PC-3 (cell line): ENCODE data around the gene HOXA10. TPM values are rescaled to one million over a fixed set of nuclear protein-coding genes. Genes with fewer than 3 reads are reported as not detected.

Experiments
- ATAC-seq: fragments of 200-7000 bp; cut with Tn5 transposase; 2 replicates; pipeline ENCODE4 v1.9.1; 2020; ENCODE audit warnings: mild to moderate bottlenecking, moderate library complexity
- BruUV-seq: library from RNA; stranded (reverse); fragments of 400-500 nt; replicated peaks from 2 replicates; lab custom pipeline; 2021; lab: Mats Ljungman, UMichigan
- CTCF ChIA-PET: fragments of 300-600 bp; sonication (Branson Sonifier 250); formaldehyde crosslinking; loops from one replicate; lab custom pipeline; 2022; ENCODE audit warnings: antibody characterized with exemption; lab: Charles Lee
- POLR2A ChIA-PET: fragments of 300-600 bp; sonication (Branson Sonifier 250); formaldehyde crosslinking; loops from one replicate; lab custom pipeline; 2022; ENCODE audit warnings: antibody characterized with exemption; ENCODE audit not compliant: unreplicated experiment; lab: Charles Lee
- DNase-seq: peaks from one replicate; pipeline ENCODE4 v3.0.0-alpha.2; 2015
- H2AFZ ChIP-seq: fragments of 300-600 bp; sonication (generic); 2 replicates; pipeline ENCODE4 v1.6.0; 2016; ENCODE audit warnings: antibody characterized with exemption, low read length
- H3F3A ChIP-seq: fragments of 300-600 bp; sonication (generic); one replicate; pipeline ENCODE4 v1.6.0; 2017; ENCODE audit warnings: antibody characterized with exemption, low read length, control low read depth, mild to moderate bottlenecking; ENCODE audit not compliant: unreplicated experiment
- H3K27ac ChIP-seq: fragments of 300-600 bp; sonication (generic); 2 replicates; pipeline ENCODE4 v1.5.1; 2016; ENCODE audit warnings: mild to moderate bottlenecking, low read length
- H3K27me3 ChIP-seq: fragments of 300-600 bp; sonication (generic); 2 replicates; pipeline ENCODE4 v1.6.1; 2016; ENCODE audit warnings: low read length, mixed read lengths
- H3K36me3 ChIP-seq: fragments of 300-600 bp; sonication (generic); 2 replicates; pipeline ENCODE4 v1.6.1; 2016; ENCODE audit warnings: low read depth, mixed run types, low read length, mixed read lengths
- H3K4me1 ChIP-seq: fragments of 300-600 bp; sonication (generic); 2 replicates; pipeline ENCODE4 v1.5.1; 2016; ENCODE audit warnings: low read length; ENCODE audit not compliant: insufficient read depth
- H3K4me2 ChIP-seq: fragments of 300-600 bp; sonication (generic); 2 replicates; pipeline ENCODE4 v1.6.0; 2016; ENCODE audit warnings: low read length
- H3K4me3 ChIP-seq: fragments of 300-600 bp; sonication (generic); 2 replicates; pipeline ENCODE4 v1.5.1; 2016; ENCODE audit warnings: mild to moderate bottlenecking, low read length, mixed read lengths
- H3K79me2 ChIP-seq: fragments of 300-600 bp; sonication (generic); 2 replicates; pipeline ENCODE4 v1.6.1; 2017; ENCODE audit warnings: low read length, mixed read lengths
- H3K9ac ChIP-seq: fragments of 300-600 bp; sonication (generic); 2 replicates; pipeline ENCODE4 v1.6.0; 2016; ENCODE audit warnings: mild to moderate bottlenecking, low read length
- H3K9me2 ChIP-seq: fragments of 300-600 bp; sonication (generic); replicated peaks from 2 replicates; pipeline ENCODE4 v1.6.1; 2016; ENCODE audit warnings: mixed run types, low read length, mixed read lengths
- H3K9me3 ChIP-seq: fragments of 300-600 bp; sonication (generic); 2 replicates; pipeline ENCODE4 v1.6.1; 2016; ENCODE audit warnings: low read length, mixed read lengths
- H4K20me1 ChIP-seq: fragments of 300-600 bp; sonication (generic); 2 replicates; pipeline ENCODE4 v1.6.1; 2016; ENCODE audit warnings: low read length, mixed read lengths
- EZH2 ChIP-seq: fragments of 300-600 bp; sonication (generic); IDR thresholded peaks from one replicate; pipeline ENCODE4 v1.6.1; 2017; ENCODE audit warnings: antibody characterized with exemption, mild to moderate bottlenecking, low read length; ENCODE audit not compliant: unreplicated experiment
- EZH2phosphoT487 ChIP-seq: fragments of 300-600 bp; sonication (generic); IDR thresholded peaks from 2 replicates; pipeline ENCODE4 v1.6.1; 2018; ENCODE audit warnings: mild to moderate bottlenecking, antibody characterized with exemption, low read length, borderline replicate concordance
- intact Hi-C: fragments of 100-400 bp; cut with micrococcal nuclease; formaldehyde crosslinking; loops from 2 replicates; pipeline ENCODE4 v1.9.0; 2023
- total RNA-seq: library from RNA; depleted of rRNA; stranded (reverse); fragments of >200 nt; gene quantifications from 2 replicates; pipeline ENCODE4 v1.2.3, GENCODE V29; 2014
- TF ChIP-seq, protein P1 (sequence below): fragments of 300-600 bp; sonication (generic); conservative IDR thresholded peaks from 2 replicates; pipeline ENCODE4 v1.5.1; 2017; ENCODE audit warnings: antibody characterized with exemption, low read depth, mild to moderate bottlenecking, low read length

Gene HOXA10
- total RNA-seq, 1 experiment from 2014 or later = 46.1 TPM

DNA sequence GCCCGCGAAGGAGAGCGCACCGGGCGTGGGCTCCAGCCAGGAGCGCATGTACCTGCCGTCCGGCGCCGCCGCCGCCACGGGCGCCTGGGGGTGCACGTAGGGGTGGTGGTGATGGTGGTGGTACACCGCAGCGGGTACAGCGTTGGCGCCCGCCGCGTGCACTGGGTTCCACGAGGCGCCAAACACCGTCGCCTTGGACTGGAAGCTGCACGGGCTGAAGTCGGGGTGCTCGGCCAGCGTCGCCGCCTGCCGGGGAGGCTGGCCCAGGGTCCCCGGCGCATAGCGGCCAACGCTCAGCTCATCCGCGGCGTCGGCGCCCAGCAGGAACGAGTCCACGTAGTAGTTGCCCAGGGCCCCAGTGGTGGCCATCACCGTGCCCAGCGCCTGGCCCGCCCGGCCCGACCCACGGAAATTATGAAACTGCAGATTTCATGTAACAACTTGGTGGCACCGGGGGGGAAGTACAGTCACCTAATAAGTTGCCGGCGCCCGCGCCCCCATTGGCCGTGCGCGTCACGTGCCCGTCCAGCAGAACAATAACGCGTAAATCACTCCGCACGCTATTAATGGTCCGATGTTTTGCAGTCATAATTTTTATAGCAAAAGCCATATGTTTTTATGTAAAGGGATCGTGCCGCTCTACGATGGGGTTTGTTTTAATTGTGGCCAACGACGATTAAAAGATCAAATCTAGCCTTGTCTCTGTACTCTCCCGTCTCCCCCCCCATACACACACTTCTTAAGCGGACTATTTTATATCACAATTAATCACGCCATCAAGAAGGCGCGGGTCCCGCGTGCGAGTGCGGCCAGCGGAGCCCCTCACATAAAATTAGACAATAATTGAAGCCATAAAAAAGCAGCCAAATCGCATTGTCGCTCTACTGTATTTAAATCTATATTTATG, 8.8 kb downstream of the HOXA10 start, which contains the start of gene HOXA9:
HOXA9 (minus strand) TSS at position 449 of the 907 bp plus-strand sequence; CDS start at position 369, 80 bp downstream.
- Histone ChIP-seq H3K27me3 (no peaks in the 10 kb centered on the region), H3K79me2 (peaks cover 89% of the 10 kb centered on the region), H3K4me2 (peak within 1 kb of the TSS; percentile 93), H3K9ac (peak within 1 kb of the TSS; percentile 90), H3K4me1 (peaks cover 12% of the 10 kb centered on the region), H2AFZ (peak within 1 kb of the TSS; percentile 65), H3K36me3 (peaks cover 23% of the 10 kb centered on the region), H3K9me3 (no peaks in the 10 kb centered on the region), H4K20me1 (peaks cover 20% of the 10 kb centered on the region), H3F3A (peaks cover 5% of the 10 kb centered on the region), H3K4me3 (peak within 1 kb of the TSS; percentile 84), H3K9me2 (no peaks in the 10 kb centered on the region), H3K27ac (peak within 1 kb of the TSS; percentile 97)
- ChIA-PET POLR2A (interaction anchor here (0.6 to 1.2 kb wide), 8 partner anchors 10 to 756 kb away, joined by 3 to 5 read pairs (median 3); no protein-coding TSS in a partner anchor), CTCF (no interaction called here)
- no peak for TF ChIP-seq EZH2
- peak; percentile 38; the same call in 1 of the 2 replicates for TF ChIP-seq EZH2phosphoT487
- no TSS peak for BruUV-seq
- peak; percentile 94 for DNase-seq
- ATAC-seq = peak; percentile 4
- intact Hi-C loops = loop anchor here (1.0 to 5.0 kb wide), 5 partner anchors 10 to 1008 kb away; partner anchors contain the start of genes CBX3, HNRNPA2B1 and HOXA13

DNA sequence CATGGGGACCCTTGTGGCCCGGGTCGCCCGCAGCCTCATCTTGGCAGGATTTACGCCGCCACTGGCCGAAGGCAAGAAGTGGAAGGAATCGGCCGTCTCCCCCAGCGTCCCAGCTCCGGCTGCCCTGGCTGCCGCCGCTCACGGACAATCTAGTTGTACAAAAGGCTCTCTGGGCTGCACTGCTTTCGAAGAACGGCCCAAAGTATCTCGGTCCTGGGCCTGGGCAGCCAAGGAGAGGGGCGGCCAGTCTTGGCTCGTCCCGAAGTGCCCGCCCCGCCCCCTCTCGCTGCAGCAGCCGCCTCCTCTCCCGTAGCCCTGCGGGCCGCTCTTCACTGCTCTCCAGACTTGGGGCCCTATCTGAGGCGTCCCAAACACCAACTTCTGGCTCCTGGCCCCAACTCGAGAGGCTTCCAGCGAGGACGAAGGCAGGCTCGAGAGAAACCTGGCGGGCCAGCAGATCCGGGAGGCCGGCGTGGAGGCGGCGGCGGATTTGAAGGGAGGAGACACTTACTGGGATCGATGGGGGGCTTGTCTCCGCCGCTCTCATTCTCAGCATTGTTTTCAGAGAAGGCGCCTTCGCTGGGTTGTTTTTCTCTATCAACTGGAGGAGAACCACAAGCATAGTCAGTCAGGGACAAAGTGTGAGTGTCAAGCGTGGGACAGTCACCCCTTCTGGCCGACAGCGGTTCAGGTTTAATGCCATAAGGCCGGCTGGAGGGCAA, 9.6 kb downstream of the HOXA10 start:
- no peak for ATAC-seq
- Histone ChIP-seq H3K4me3 (peak overlapping the region; percentile 84), H3K4me1 (peaks cover 20% of the 10 kb centered on the region), H3F3A (peaks cover 5% of the 10 kb centered on the region), H3K9ac (peak overlapping the region; percentile 90), H3K27ac (peak overlapping the region; percentile 97), H4K20me1 (peaks cover 20% of the 10 kb centered on the region), H3K36me3 (peaks cover 23% of the 10 kb centered on the region), H3K9me3 (no peaks in the 10 kb centered on the region), H3K79me2 (peaks cover 83% of the 10 kb centered on the region), H2AFZ (no peak overlapping the region), H3K9me2 (no peaks in the 10 kb centered on the region), H3K27me3 (no peaks in the 10 kb centered on the region), H3K4me2 (peak overlapping the region; percentile 93)
- ChIA-PET CTCF (no interaction called here), POLR2A (no interaction called here)
- intact Hi-C loops = loop anchor here (1.0 to 5.0 kb wide), 9 partner anchors 11 to 1272 kb away; partner anchors contain the start of genes CBX3, HNRNPA2B1 and HOXA13
- no TSS peak for BruUV-seq
- peak; percentile 39 for DNase-seq
- no peak for TF ChIP-seq EZH2
- TF ChIP-seq, protein P1, sequence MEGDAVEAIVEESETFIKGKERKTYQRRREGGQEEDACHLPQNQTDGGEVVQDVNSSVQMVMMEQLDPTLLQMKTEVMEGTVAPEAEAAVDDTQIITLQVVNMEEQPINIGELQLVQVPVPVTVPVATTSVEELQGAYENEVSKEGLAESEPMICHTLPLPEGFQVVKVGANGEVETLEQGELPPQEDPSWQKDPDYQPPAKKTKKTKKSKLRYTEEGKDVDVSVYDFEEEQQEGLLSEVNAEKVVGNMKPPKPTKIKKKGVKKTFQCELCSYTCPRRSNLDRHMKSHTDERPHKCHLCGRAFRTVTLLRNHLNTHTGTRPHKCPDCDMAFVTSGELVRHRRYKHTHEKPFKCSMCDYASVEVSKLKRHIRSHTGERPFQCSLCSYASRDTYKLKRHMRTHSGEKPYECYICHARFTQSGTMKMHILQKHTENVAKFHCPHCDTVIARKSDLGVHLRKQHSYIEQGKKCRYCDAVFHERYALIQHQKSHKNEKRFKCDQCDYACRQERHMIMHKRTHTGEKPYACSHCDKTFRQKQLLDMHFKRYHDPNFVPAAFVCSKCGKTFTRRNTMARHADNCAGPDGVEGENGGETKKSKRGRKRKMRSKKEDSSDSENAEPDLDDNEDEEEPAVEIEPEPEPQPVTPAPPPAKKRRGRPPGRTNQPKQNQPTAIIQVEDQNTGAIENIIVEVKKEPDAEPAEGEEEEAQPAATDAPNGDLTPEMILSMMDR = peak; percentile 46

DNA sequence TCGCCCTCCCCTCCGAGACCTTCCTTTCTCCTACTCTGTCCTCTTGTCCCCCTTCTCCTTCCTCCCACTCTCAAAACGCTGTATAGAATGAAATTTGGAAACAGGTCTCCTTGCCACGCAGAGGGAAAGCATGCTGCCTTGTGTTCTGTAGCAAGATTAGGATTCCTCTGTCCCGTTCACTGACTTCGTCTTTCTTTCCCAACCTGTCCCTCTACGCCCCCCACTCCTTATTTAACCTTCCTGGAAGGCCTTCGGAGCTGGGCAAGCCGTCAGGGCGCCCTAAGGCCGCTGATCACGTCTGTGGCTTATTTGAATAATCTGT, 10.1 kb downstream of the HOXA10 start:
- intact Hi-C loops = loop anchor here (2.0 to 5.0 kb wide), 5 partner anchors 15 to 1272 kb away; no protein-coding TSS in a partner anchor
- no peak for ATAC-seq
- Histone ChIP-seq H2AFZ (no peak overlapping the region), H3K9me2 (no peaks in the 10 kb centered on the region), H3K4me2 (peak overlapping the region; percentile 93), H3K4me1 (peaks cover 25% of the 10 kb centered on the region), H4K20me1 (peaks cover 20% of the 10 kb centered on the region), H3K27me3 (no peaks in the 10 kb centered on the region), H3K79me2 (peaks cover 78% of the 10 kb centered on the region), H3F3A (peaks cover 5% of the 10 kb centered on the region), H3K4me3 (peak overlapping the region; percentile 84), H3K27ac (peak overlapping the region; percentile 97), H3K9me3 (no peaks in the 10 kb centered on the region), H3K9ac (peak overlapping the region; percentile 90), H3K36me3 (peaks cover 23% of the 10 kb centered on the region)
- no TSS peak for BruUV-seq
- POLR2A ChIA-PET = no interaction called here
- no peak for DNase-seq
- no peak for TF ChIP-seq EZH2
- TF ChIP-seq EZH2phosphoT487 = no peak
- TF ChIP-seq, protein P1 = no peak
- CTCF ChIA-PET = no interaction called here
